ENCODE results near the gene TGM2.

DNA sequence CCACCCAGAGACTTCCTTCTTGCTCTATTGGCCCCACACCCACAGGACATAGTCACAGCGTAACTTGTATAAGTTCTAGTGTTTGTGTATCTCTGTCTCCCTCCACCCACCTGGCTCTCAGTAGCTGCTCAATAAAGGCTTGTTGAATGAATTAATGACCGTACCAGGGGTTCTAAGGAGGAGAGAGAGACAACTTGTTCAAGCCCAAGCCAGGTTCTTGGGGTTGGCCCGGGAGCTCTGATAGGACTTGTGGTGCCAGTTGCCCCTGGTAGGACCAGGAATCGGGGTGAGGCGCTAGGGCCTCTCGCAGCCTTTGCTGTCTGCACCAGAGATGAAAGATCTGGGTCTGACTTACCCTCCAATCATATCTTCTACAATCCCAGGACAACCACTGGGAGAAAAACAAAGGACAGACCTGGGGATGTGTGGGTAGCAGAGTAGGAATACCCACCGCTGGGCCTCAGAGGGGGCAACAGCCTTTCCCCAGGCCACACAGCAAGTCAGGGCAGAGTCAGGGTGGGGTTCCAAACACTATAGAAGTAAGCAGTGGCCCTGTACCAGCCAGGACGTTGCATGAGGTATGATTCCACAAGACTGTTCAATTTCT, 5.3 kb upstream of the TGM2 start:
- TF ChIP-seq, protein P1, sequence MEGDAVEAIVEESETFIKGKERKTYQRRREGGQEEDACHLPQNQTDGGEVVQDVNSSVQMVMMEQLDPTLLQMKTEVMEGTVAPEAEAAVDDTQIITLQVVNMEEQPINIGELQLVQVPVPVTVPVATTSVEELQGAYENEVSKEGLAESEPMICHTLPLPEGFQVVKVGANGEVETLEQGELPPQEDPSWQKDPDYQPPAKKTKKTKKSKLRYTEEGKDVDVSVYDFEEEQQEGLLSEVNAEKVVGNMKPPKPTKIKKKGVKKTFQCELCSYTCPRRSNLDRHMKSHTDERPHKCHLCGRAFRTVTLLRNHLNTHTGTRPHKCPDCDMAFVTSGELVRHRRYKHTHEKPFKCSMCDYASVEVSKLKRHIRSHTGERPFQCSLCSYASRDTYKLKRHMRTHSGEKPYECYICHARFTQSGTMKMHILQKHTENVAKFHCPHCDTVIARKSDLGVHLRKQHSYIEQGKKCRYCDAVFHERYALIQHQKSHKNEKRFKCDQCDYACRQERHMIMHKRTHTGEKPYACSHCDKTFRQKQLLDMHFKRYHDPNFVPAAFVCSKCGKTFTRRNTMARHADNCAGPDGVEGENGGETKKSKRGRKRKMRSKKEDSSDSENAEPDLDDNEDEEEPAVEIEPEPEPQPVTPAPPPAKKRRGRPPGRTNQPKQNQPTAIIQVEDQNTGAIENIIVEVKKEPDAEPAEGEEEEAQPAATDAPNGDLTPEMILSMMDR (IDR thresholded peaks at IDR 0.05) = no peak
- TF ChIP-seq POLR2AphosphoS5 (IDR thresholded peaks at IDR 0.05; ENCODE audit: low read depth, low read length) = no peak
- TF ChIP-seq, protein P2, sequence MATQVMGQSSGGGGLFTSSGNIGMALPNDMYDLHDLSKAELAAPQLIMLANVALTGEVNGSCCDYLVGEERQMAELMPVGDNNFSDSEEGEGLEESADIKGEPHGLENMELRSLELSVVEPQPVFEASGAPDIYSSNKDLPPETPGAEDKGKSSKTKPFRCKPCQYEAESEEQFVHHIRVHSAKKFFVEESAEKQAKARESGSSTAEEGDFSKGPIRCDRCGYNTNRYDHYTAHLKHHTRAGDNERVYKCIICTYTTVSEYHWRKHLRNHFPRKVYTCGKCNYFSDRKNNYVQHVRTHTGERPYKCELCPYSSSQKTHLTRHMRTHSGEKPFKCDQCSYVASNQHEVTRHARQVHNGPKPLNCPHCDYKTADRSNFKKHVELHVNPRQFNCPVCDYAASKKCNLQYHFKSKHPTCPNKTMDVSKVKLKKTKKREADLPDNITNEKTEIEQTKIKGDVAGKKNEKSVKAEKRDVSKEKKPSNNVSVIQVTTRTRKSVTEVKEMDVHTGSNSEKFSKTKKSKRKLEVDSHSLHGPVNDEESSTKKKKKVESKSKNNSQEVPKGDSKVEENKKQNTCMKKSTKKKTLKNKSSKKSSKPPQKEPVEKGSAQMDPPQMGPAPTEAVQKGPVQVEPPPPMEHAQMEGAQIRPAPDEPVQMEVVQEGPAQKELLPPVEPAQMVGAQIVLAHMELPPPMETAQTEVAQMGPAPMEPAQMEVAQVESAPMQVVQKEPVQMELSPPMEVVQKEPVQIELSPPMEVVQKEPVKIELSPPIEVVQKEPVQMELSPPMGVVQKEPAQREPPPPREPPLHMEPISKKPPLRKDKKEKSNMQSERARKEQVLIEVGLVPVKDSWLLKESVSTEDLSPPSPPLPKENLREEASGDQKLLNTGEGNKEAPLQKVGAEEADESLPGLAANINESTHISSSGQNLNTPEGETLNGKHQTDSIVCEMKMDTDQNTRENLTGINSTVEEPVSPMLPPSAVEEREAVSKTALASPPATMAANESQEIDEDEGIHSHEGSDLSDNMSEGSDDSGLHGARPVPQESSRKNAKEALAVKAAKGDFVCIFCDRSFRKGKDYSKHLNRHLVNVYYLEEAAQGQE (IDR thresholded peaks at IDR 0.05; ENCODE audit: insufficient read depth in 1 of 2, low read depth in 2 of 2, low read length in 1 of 2) = no peak
- TF ChIP-seq SIN3A (IDR thresholded peaks at IDR 0.05; ENCODE audit: borderline replicate concordance, insufficient read depth, low read depth, low read length) = no peak
- no peak for TF ChIP-seq TCF7L2 (IDR thresholded peaks at IDR 0.05; ENCODE audit: low read depth, low read length)
